Measurements from ENCODE around the gene ATR. TPM values are rescaled to one million over a fixed set of nuclear protein-coding genes. Genes with fewer than 3 reads are reported as not detected.

Gene ATR
- total RNA-seq, 1 donor from 2014 or later, result 8.3 TPM

- Histone ChIP-seq H3K27ac (no peak overlapping the region), H3K4me1 (no peaks in the 10 kb centered on the region), H3K36me3 (peaks cover 0 to 21% of the 10 kb centered on the region in 2 donors), H3K4me3 (no peak overlapping the region), H3K27me3 (no peaks in the 10 kb centered on the region), H3K9me3 (no peaks in the 10 kb centered on the region)
- no peak for TF ChIP-seq CTCF (IDR thresholded peaks at IDR 0.05)
- intact Hi-C loops (cut with DNase I), result no loop called here
- DNase-seq (ENCODE audit: low spot score in 2 of 2), result no peak
These were observed 35.2 kb downstream of the ATR start for GRCh38 chr3:142543307-142543706.

GRCh38 chr3:142542054-142542453, 36.5 kb downstream of the ATR start:
- no peak for DNase-seq (ENCODE audit: low spot score in 2 of 2)
- Histone ChIP-seq H3K27me3 (no peaks in the 10 kb centered on the region), H3K4me1 (no peaks in the 10 kb centered on the region), H3K9me3 (no peaks in the 10 kb centered on the region), H3K36me3 (peaks cover 3 to 14% of the 10 kb centered on the region in 2 donors), H3K4me3 (no peak overlapping the region), H3K27ac (no peak overlapping the region)
- TF ChIP-seq CTCF (IDR thresholded peaks at IDR 0.05), result no peak
- intact Hi-C loops (cut with DNase I), result no loop called here

- Histone ChIP-seq H3K36me3 (peaks cover 24 to 51% of the 10 kb centered on the region in 2 donors), H3K4me3 (no peak overlapping the region), H3K27ac (no peak overlapping the region), H3K4me1 (no peaks in the 10 kb centered on the region), H3K27me3 (no peaks in the 10 kb centered on the region), H3K9me3 (no peaks in the 10 kb centered on the region)
- TF ChIP-seq CTCF (IDR thresholded peaks at IDR 0.05), result no peak
- no peak for DNase-seq (ENCODE audit: low spot score in 2 of 2)
- intact Hi-C loops (cut with DNase I), result no loop called here
These were observed 42.0 kb downstream of the ATR start for GRCh38 chr3:142536519-142536918.

- intact Hi-C loops (cut with DNase I), result no loop called here
- peaks cover 24 to 51% of the 10 kb centered on the region in 2 donors for H3K36me3 ChIP-seq
These were observed 44.0 kb downstream of the ATR start for GRCh38 chr3:142534543-142534942.

GRCh38 chr3:142530296-142530695, 48.2 kb downstream of the ATR start:
- no peak overlapping the region for H3K27ac ChIP-seq
- TF ChIP-seq CTCF (IDR thresholded peaks at IDR 0.05), result no peak
- no peak for DNase-seq (ENCODE audit: low spot score in 2 of 2)
- H3K27me3 ChIP-seq, result no peaks in the 10 kb centered on the region
- intact Hi-C loops (cut with DNase I), result no loop called here
- peaks cover 11 to 33% of the 10 kb centered on the region in 2 donors for H3K36me3 ChIP-seq
- H3K4me1 ChIP-seq, result no peaks in the 10 kb centered on the region
- H3K9me3 ChIP-seq, result no peaks in the 10 kb centered on the region
- H3K4me3 ChIP-seq, result no peak overlapping the region

More at GRCh38 chr3:142534543-142534942, 44.0 kb downstream of the ATR start:
- no peaks in the 10 kb centered on the region for H3K27me3 ChIP-seq
- H3K4me3 ChIP-seq, result no peak overlapping the region
- no peaks in the 10 kb centered on the region for H3K4me1 ChIP-seq
- H3K27ac ChIP-seq, result no peak overlapping the region
- H3K9me3 ChIP-seq, result no peaks in the 10 kb centered on the region
- DNase-seq (ENCODE audit: low spot score in 2 of 2), result no peak
- TF ChIP-seq CTCF (IDR thresholded peaks at IDR 0.05), result no peak
